HepG2 (cell line): ENCODE data around the gene NACAD. TPM values are rescaled to one million over a fixed set of nuclear protein-coding genes. Genes with fewer than 3 reads are reported as not detected.

Experiments used
- ATAC-seq: fragments of 200-7000 bp; cut with Tn5 transposase; 3 replicates; pipeline ENCODE4 v1.9.1; 2020; ENCODE audit warnings: mild to moderate bottlenecking, moderate library complexity
- BruUV-seq: library from RNA; stranded (reverse); fragments of 400-500 nt; replicated peaks from 2 replicates; lab custom pipeline; 2021; lab: Mats Ljungman, UMichigan
- CTCF ChIA-PET: fragments of 300-600 bp; formaldehyde crosslinking; extraction: SDS; loops from one replicate; lab custom pipeline; 2021; ENCODE audit warnings: low total read pairs, inconsistent platforms, low intra/inter-chr PET ratio; lab: Yijun Ruan, JAX
- POLR2A ChIA-PET: fragments of 350-600 bp; sonication (Branson Sonifier 250); formaldehyde crosslinking; loops from one replicate; lab custom pipeline; 2020; ENCODE audit warnings: antibody characterized with exemption, inconsistent platforms; lab: Yijun Ruan, JAX
- DNase-seq: peaks from one replicate; pipeline ENCODE4 v3.0.0-alpha.2; 2015; ENCODE audit warnings: low spot score
- FAIRE-seq: peaks from 3 replicates; lab custom pipeline; 2011; peaks lifted over from hg19 to GRCh38; lab: Jason Lieb, UNC
- H2AFZ ChIP-seq: one replicate; pipeline ENCODE4 v1.6.1; 2011; ENCODE audit warnings: low read length, inconsistent platforms
- H3K27ac ChIP-seq: fragments of 300-600 bp; 3 replicates; pipeline ENCODE4 v1.8.0; 2011; ENCODE audit warnings: mixed run types, mild to moderate bottlenecking, mixed read lengths, low read length, inconsistent platforms; ENCODE audit not compliant: insufficient read depth; ENCODE audit errors: extremely low read length
- H3K27me3 ChIP-seq, 2 experiments: fragments of 200-600 bp in 1 of 2; 2 replicates in 1 of 2; 3 replicates in 1 of 2; pipeline versions ENCODE4 v1.6.0 to v1.8.0; 2011; ENCODE audit warnings: low read length in 2 of 2, mild to moderate bottlenecking in 2 of 2, moderate library complexity in 2 of 2, inconsistent platforms in 1 of 2; ENCODE audit not compliant: insufficient read depth in 2 of 2, control insufficient read depth in 1 of 2
- H3K36me3 ChIP-seq, 2 experiments: fragments of 200-600 bp in 1 of 2; replicated peaks in 1 of 2; 2 replicates in 1 of 2; 3 replicates in 1 of 2; pipeline versions ENCODE4 v1.5.1 to v1.8.0; 2011; ENCODE audit warnings: low read length in 2 of 2, inconsistent platforms in 1 of 2; ENCODE audit not compliant: insufficient read depth in 2 of 2, control insufficient read depth in 1 of 2
- H3K4me1 ChIP-seq: 2 replicates; pipeline ENCODE4 v1.5.1; 2012; ENCODE audit warnings: low read length, inconsistent platforms; ENCODE audit not compliant: insufficient read depth
- H3K4me2 ChIP-seq: 2 replicates; pipeline ENCODE4 v1.6.0; 2011; ENCODE audit warnings: low read depth, low read length, inconsistent platforms
- H3K4me3 ChIP-seq, 3 experiments: fragments of 200-600 bp in 1 of 3; sonication (generic), shearing (Covaris generic) in 1 of 3; replicated peaks in 1 of 3; 2 replicates each; pipeline ENCODE4 v1.5.1; 2011 to 2016; ENCODE audit warnings: low read length in 3 of 3, inconsistent platforms in 2 of 3, low read depth in 2 of 3, mild to moderate bottlenecking in 2 of 3, control low read depth in 1 of 3, mixed read lengths in 1 of 3; ENCODE audit not compliant: insufficient read depth in 1 of 3
- H3K79me2 ChIP-seq: one replicate; pipeline ENCODE4 v1.6.1; 2011; ENCODE audit warnings: low read length, inconsistent platforms; ENCODE audit not compliant: insufficient read depth
- H3K9ac ChIP-seq: 2 replicates; pipeline ENCODE4 v1.6.0; 2011; ENCODE audit warnings: mild to moderate bottlenecking, low read depth, low read length, inconsistent platforms; ENCODE audit not compliant: insufficient read depth
- H3K9me3 ChIP-seq: 2 replicates; pipeline ENCODE4 v1.5.1; 2012; ENCODE audit warnings: mild to moderate bottlenecking, low read length
- H4K20me1 ChIP-seq: 2 replicates; pipeline ENCODE4 v1.6.0; 2011; ENCODE audit warnings: inconsistent platforms, mild to moderate bottlenecking, low read length, moderate library complexity; ENCODE audit not compliant: insufficient read depth
- CEBPB ChIP-seq: IDR thresholded peaks from 2 replicates; pipeline ENCODE4 v1.6.1; 2011; ENCODE audit warnings: low read depth, low read length, improper control_type of control experiment, borderline replicate concordance
- FOXA3 ChIP-seq: IDR thresholded peaks from 2 replicates; pipeline ENCODE4 v1.6.1; 2016; ENCODE audit warnings: missing genetic modification reagents, missing compliant biosample characterization
- MLLT10 ChIP-seq: sonication (generic); formaldehyde crosslinking; IDR thresholded peaks from 2 replicates; pipeline ENCODE4 v1.4.0; 2020; ENCODE audit warnings: missing genetic modification reagents
- NR1H2 ChIP-seq: sonication (generic); formaldehyde crosslinking; IDR thresholded peaks from 2 replicates; pipeline ENCODE4 v1.8.1; 2022; ENCODE audit warnings: low read depth, missing genetic modification reagents, borderline replicate concordance
- ZNF10 ChIP-seq: sonication (generic); formaldehyde crosslinking; IDR thresholded peaks from 2 replicates; pipeline ENCODE4 v1.4.0; 2020; ENCODE audit warnings: mild to moderate bottlenecking, low read depth, missing genetic modification reagents, borderline replicate concordance
- ZNF234 ChIP-seq: sonication (generic); formaldehyde crosslinking; conservative IDR thresholded peaks from 2 replicates; pipeline ENCODE4 v1.5.1; 2020; ENCODE audit warnings: mild to moderate bottlenecking, missing genetic modification reagents
- ZNF720 ChIP-seq: sonication (generic); formaldehyde crosslinking; IDR thresholded peaks from 2 replicates; pipeline ENCODE4 v1.4.0; 2020; ENCODE audit warnings: missing genetic modification reagents
- WGBS: methylation state at CpG from one replicate; pipeline ENCODE4 v1.1.6; 2017; ENCODE audit warnings: low lambda C conversion rate; 5-methylcytosine and 5-hydroxymethylcytosine counted together
- in situ Hi-C: cut with HindIII; loops from 2 replicates; pipeline ENCODE4 v1.10.0; 2017; ENCODE audit warnings: low pct_unique_long_range_greater_than_20kb; ENCODE audit not compliant: extremely low pct_ligation_motif_present
- intact Hi-C: fragments of 100-400 bp; cut with micrococcal nuclease; formaldehyde crosslinking; loops from one replicate; pipeline ENCODE4 v1.10.0; 2022; ENCODE audit not compliant: unreplicated experiment
- polyA plus RNA-seq, 8 experiments: library from polyadenylated mRNA; depleted of rRNA in 3 of 8; stranded (reverse) in 7 of 8; unstranded in 1 of 8; fragments of >200 nt; fragmentation: Illumina TruSeq in 4 of 8; extraction: Trizol in 4 of 8; gene quantifications; 2 replicates each; pipeline versions ENCODE4 v1.2.1 to v1.2.3, GENCODE V29; 2011 to 2016; ENCODE audit warnings: low read depth in 4 of 8, missing spikeins in 1 of 8, mixed read lengths in 1 of 8; ENCODE audit not compliant: insufficient read depth in 1 of 8
- total RNA-seq, 5 experiments: library from RNA; depleted of rRNA; stranded (reverse); fragments of >200 nt; fragmentation: Illumina TruSeq; extraction: Trizol; gene quantifications; 2 replicates each; pipeline ENCODE4 v1.2.3, GENCODE V29; 2016; ENCODE audit warnings: low read depth in 1 of 5

The NACAD gene
- total and polyA plus RNA-seq, 2 of the 13 experiments (the other 11 are each of a cell fraction or from before 2014, with no cell fraction given) = 0.04 TPM; not detected in 1

GRCh38 chr7:45126201-45126600 lies 37.4 kb upstream of the NACAD start:
- Histone ChIP-seq H3K9ac (no peak overlapping the region), H3K27ac (no peak overlapping the region), H3K4me3 (no peak overlapping the region), H2AFZ (no peak overlapping the region), H3K4me1 (peaks cover 13% of the 10 kb centered on the region; the same call in 1 of the 2 replicates), H3K4me2 (no peak overlapping the region), H4K20me1 (no peaks in the 10 kb centered on the region), H3K9me3 (no peaks in the 10 kb centered on the region), H3K36me3 (no peaks in the 10 kb centered on the region), H3K79me2 (no peaks in the 10 kb centered on the region), H3K27me3 (peaks cover 5 to 59% of the 10 kb centered on the region in 2 experiments; a peak in 4 of 5 replicates)
- ATAC-seq = peak; percentile 25; the same call in 2 of the 3 replicates
- FAIRE-seq = no peak
- no peak for DNase-seq
- 20% methylated on average over 6 of the region's 6 CpGs for WGBS
- intact Hi-C loops = no loop called here
- no peak for TF ChIP-seq MLLT10 (CRISPR knock-in tag)
- no peak for TF ChIP-seq ZNF10 (CRISPR knock-in tag)
- ChIA-PET CTCF (no interaction called here), POLR2A (no interaction called here)
- in situ Hi-C loops = no loop called here
- BruUV-seq = no TSS peak

- no peak overlapping the region for H3K9ac ChIP-seq
- peaks cover 13% of the 10 kb centered on the region; the same call in 1 of the 2 replicates for H3K4me1 ChIP-seq
- CTCF ChIA-PET = no interaction called here
- ATAC-seq = no peak
- no peak overlapping the region for H3K4me2 ChIP-seq
- H3K79me2 ChIP-seq = no peaks in the 10 kb centered on the region
- TF ChIP-seq CEBPB (no peak), ZNF720 (no peak), FOXA3 (no peak), ZNF234 (CRISPR knock-in tag) (no peak), NR1H2 (no peak)
- TF ChIP-seq, all 625 proteins: peak for 0
- no peaks in the 10 kb centered on the region for H3K9me3 ChIP-seq
- BruUV-seq = no TSS peak
- DNase-seq (no peak), FAIRE-seq (no peak)
- no peak overlapping the region for H3K27ac ChIP-seq
- H3K27me3 ChIP-seq = peaks cover 5 to 53% of the 10 kb centered on the region in 2 experiments; a peak in 4 of 5 replicates
- H3K36me3 ChIP-seq = no peaks in the 10 kb centered on the region
- no peak overlapping the region for H2AFZ ChIP-seq
- no peak overlapping the region for H3K4me3 ChIP-seq
- POLR2A ChIA-PET = no interaction called here
- WGBS = 55% methylated on average over 9 of the region's 11 CpGs
- intact Hi-C loops = no loop called here
- in situ Hi-C loops = no loop called here
- no peaks in the 10 kb centered on the region for H4K20me1 ChIP-seq
These were observed 36.6 kb upstream of the NACAD start for GRCh38 chr7:45125193-45125904.
